HUES48 (cell line): Measurements from ENCODE around the gene B4GALT6.

ENCODE experiments used
- H3K27ac ChIP-seq: one replicate; pipeline ENCODE4 v1.7.0; 2013; ENCODE audit warnings: low read depth, low read length, inconsistent platforms
- H3K27me3 ChIP-seq: 2 replicates; pipeline ENCODE4 v1.6.1; 2013; ENCODE audit warnings: mild to moderate bottlenecking, low read length; ENCODE audit not compliant: control insufficient read depth, insufficient read depth
- H3K36me3 ChIP-seq: 2 replicates; pipeline ENCODE4 v1.6.1; 2013; ENCODE audit warnings: low read length; ENCODE audit not compliant: control insufficient read depth, insufficient read depth
- H3K4me1 ChIP-seq: 2 replicates; pipeline ENCODE4 v1.6.1; 2013; ENCODE audit warnings: mild to moderate bottlenecking, low read length; ENCODE audit not compliant: control insufficient read depth, insufficient read depth
- H3K4me3 ChIP-seq: 2 replicates; pipeline ENCODE4 v1.5.1; 2013; ENCODE audit warnings: mild to moderate bottlenecking, low read depth, low read length
- H3K9ac ChIP-seq: 2 replicates; pipeline ENCODE4 v1.6.1; 2013; ENCODE audit warnings: mild to moderate bottlenecking, low read depth, low read length, moderate library complexity
- H3K9me3 ChIP-seq: 2 replicates; pipeline ENCODE4 v1.6.1; 2013; ENCODE audit warnings: low read length; ENCODE audit not compliant: control insufficient read depth, insufficient read depth

B4GALT6 gene

GRCh38 chr18:31648458-31648857 lies 35.9 kb downstream of the B4GALT6 start:
- peaks cover 45% of the 10 kb centered on the region for H3K4me1 ChIP-seq
- H3K36me3 ChIP-seq, result peaks cover 14% of the 10 kb centered on the region
- H3K27me3 ChIP-seq, result no peaks in the 10 kb centered on the region
- H3K27ac ChIP-seq, result no peak overlapping the region
- no peaks in the 10 kb centered on the region for H3K9me3 ChIP-seq
- no peak overlapping the region for H3K9ac ChIP-seq
- no peak overlapping the region for H3K4me3 ChIP-seq

GRCh38 chr18:31647127-31647753 lies 37.1 kb downstream of the B4GALT6 start:
- Histone ChIP-seq H3K4me3 (no peak overlapping the region), H3K27me3 (no peaks in the 10 kb centered on the region), H3K36me3 (peaks cover 17% of the 10 kb centered on the region), H3K9me3 (no peaks in the 10 kb centered on the region), H3K9ac (no peak overlapping the region), H3K4me1 (peaks cover 45% of the 10 kb centered on the region), H3K27ac (no peak overlapping the region)

GRCh38 chr18:31646332-31647126 lies 37.9 kb downstream of the B4GALT6 start:
- Histone ChIP-seq H3K9me3 (no peaks in the 10 kb centered on the region), H3K27ac (no peak overlapping the region), H3K36me3 (peaks cover 19% of the 10 kb centered on the region), H3K4me3 (no peak overlapping the region), H3K9ac (no peak overlapping the region), H3K4me1 (peaks cover 45% of the 10 kb centered on the region), H3K27me3 (no peaks in the 10 kb centered on the region)

GRCh38 chr18:31645411-31645810 lies 39.0 kb downstream of the B4GALT6 start:
- Histone ChIP-seq H3K4me3 (no peak overlapping the region), H3K9me3 (no peaks in the 10 kb centered on the region), H3K9ac (no peak overlapping the region), H3K36me3 (peaks cover 23% of the 10 kb centered on the region), H3K27ac (no peak overlapping the region), H3K4me1 (peaks cover 42% of the 10 kb centered on the region), H3K27me3 (no peaks in the 10 kb centered on the region)

GRCh38 chr18:31643003-31643402 lies 41.4 kb downstream of the B4GALT6 start:
- no peak overlapping the region for H3K27ac ChIP-seq
- no peaks in the 10 kb centered on the region for H3K27me3 ChIP-seq
- no peak overlapping the region for H3K9ac ChIP-seq
- peaks cover 3% of the 10 kb centered on the region; the same call in 1 of the 2 replicates for H3K9me3 ChIP-seq
- peaks cover 31% of the 10 kb centered on the region for H3K36me3 ChIP-seq
- no peak overlapping the region for H3K4me3 ChIP-seq
- peaks cover 33% of the 10 kb centered on the region for H3K4me1 ChIP-seq

- H3K9me3 ChIP-seq, result peaks cover 3% of the 10 kb centered on the region; the same call in 1 of the 2 replicates
Measured at GRCh38 chr18:31637445-31637844, 46.9 kb downstream of the B4GALT6 start.

GRCh38 chr18:31636387-31636786 lies 48.0 kb downstream of the B4GALT6 start:
- Histone ChIP-seq H3K27ac (no peak overlapping the region), H3K4me3 (no peak overlapping the region), H3K27me3 (no peaks in the 10 kb centered on the region), H3K9me3 (peaks cover 3% of the 10 kb centered on the region; the same call in 1 of the 2 replicates), H3K36me3 (peaks cover 30% of the 10 kb centered on the region), H3K9ac (no peak overlapping the region), H3K4me1 (no peaks in the 10 kb centered on the region)

More at GRCh38 chr18:31637445-31637844, 46.9 kb downstream of the B4GALT6 start:
- Histone ChIP-seq H3K4me1 (no peaks in the 10 kb centered on the region), H3K9ac (no peak overlapping the region), H3K27ac (no peak overlapping the region), H3K36me3 (peaks cover 33% of the 10 kb centered on the region), H3K27me3 (no peaks in the 10 kb centered on the region), H3K4me3 (no peak overlapping the region)

- H3K9ac ChIP-seq, result no peak overlapping the region
- H3K4me3 ChIP-seq, result no peak overlapping the region
- H3K9me3 ChIP-seq, result peaks cover 3% of the 10 kb centered on the region; the same call in 1 of the 2 replicates
- H3K27me3 ChIP-seq, result no peaks in the 10 kb centered on the region
- H3K27ac ChIP-seq, result no peak overlapping the region
- peaks cover 30% of the 10 kb centered on the region for H3K36me3 ChIP-seq
- no peaks in the 10 kb centered on the region for H3K4me1 ChIP-seq
Measured at GRCh38 chr18:31634331-31634713, 50.1 kb downstream of the B4GALT6 start.

GRCh38 chr18:31633392-31634330 lies 50.7 kb downstream of the B4GALT6 start:
- Histone ChIP-seq H3K9me3 (peaks cover 3% of the 10 kb centered on the region; the same call in 1 of the 2 replicates), H3K4me3 (no peak overlapping the region), H3K27me3 (no peaks in the 10 kb centered on the region), H3K4me1 (no peaks in the 10 kb centered on the region), H3K9ac (no peak overlapping the region), H3K36me3 (peaks cover 29% of the 10 kb centered on the region), H3K27ac (no peak overlapping the region)

GRCh38 chr18:31632356-31632755 lies 52.0 kb downstream of the B4GALT6 start:
- Histone ChIP-seq H3K27ac (no peak overlapping the region), H3K27me3 (no peaks in the 10 kb centered on the region), H3K9ac (no peak overlapping the region), H3K4me3 (no peak overlapping the region), H3K9me3 (peaks cover 4% of the 10 kb centered on the region; the same call in 1 of the 2 replicates), H3K36me3 (peaks cover 26% of the 10 kb centered on the region), H3K4me1 (no peaks in the 10 kb centered on the region)
